H9 (cell line): ENCODE data around the gene PEAK3. TPM values are rescaled to one million over a fixed set of nuclear protein-coding genes. Genes with fewer than 3 reads are reported as not detected.

ENCODE experiments used
- DNase-seq: peaks from one replicate; pipeline ENCODE4 v3.0.0-alpha.2; 2017
- H2AFZ ChIP-seq: one replicate; pipeline ENCODE4 v1.6.1; 2013; ENCODE audit warnings: mild to moderate bottlenecking, low read length, control low read depth, moderate library complexity
- H2AK5ac ChIP-seq: 2 replicates; pipeline ENCODE4 v1.6.1; 2013; ENCODE audit warnings: low read length, control low read depth, mixed read lengths; ENCODE audit not compliant: insufficient read length
- H2BK120ac ChIP-seq: one replicate; pipeline ENCODE4 v1.6.1; 2013; ENCODE audit warnings: low read depth, mild to moderate bottlenecking, low read length, control low read depth, inconsistent platforms; ENCODE audit not compliant: poor library complexity, severe bottlenecking
- H2BK12ac ChIP-seq: 2 replicates; pipeline ENCODE4 v1.6.1; 2013; ENCODE audit warnings: low read length, control low read depth, mixed read lengths, low read depth; ENCODE audit not compliant: insufficient read length
- H2BK15ac ChIP-seq: 2 replicates; pipeline ENCODE4 v1.6.1; 2013; ENCODE audit warnings: low read depth, low read length, control low read depth
- H2BK20ac ChIP-seq: one replicate; pipeline ENCODE4 v1.6.1; 2013; ENCODE audit warnings: low read depth, mild to moderate bottlenecking, low read length, control low read depth, inconsistent platforms; ENCODE audit not compliant: poor library complexity, severe bottlenecking
- H2BK5ac ChIP-seq: 2 replicates; pipeline ENCODE4 v1.6.1; 2013; ENCODE audit warnings: low read length, control low read depth, mixed read lengths; ENCODE audit not compliant: insufficient read length
- H3K14ac ChIP-seq: 2 replicates; pipeline ENCODE4 v1.6.1; 2013; ENCODE audit warnings: low read length, control low read depth; ENCODE audit not compliant: insufficient read depth
- H3K18ac ChIP-seq: 2 replicates; pipeline ENCODE4 v1.6.1; 2013; ENCODE audit warnings: low read depth, mild to moderate bottlenecking, mixed read lengths, low read length, control low read depth; ENCODE audit not compliant: insufficient read length
- H3K23ac ChIP-seq: 2 replicates; pipeline ENCODE4 v1.6.1; 2013; ENCODE audit warnings: low read length, control low read depth, mixed read lengths, low read depth; ENCODE audit not compliant: insufficient read length
- H3K23me2 ChIP-seq: 2 replicates; pipeline ENCODE4 v1.6.1; 2013; ENCODE audit warnings: low read depth, mild to moderate bottlenecking, mixed read lengths, low read length, control low read depth; ENCODE audit not compliant: insufficient read length, poor library complexity, severe bottlenecking
- H3K27ac ChIP-seq: 2 replicates; pipeline ENCODE4 v1.5.1; 2013; ENCODE audit warnings: low read length, control low read depth, mixed read lengths, low read depth; ENCODE audit not compliant: insufficient read length
- H3K27me3 ChIP-seq: 2 replicates; pipeline ENCODE4 v1.6.1; 2013; ENCODE audit warnings: low read length, control low read depth, inconsistent platforms; ENCODE audit not compliant: insufficient read depth
- H3K4ac ChIP-seq: 2 replicates; pipeline ENCODE4 v1.6.1; 2013; ENCODE audit warnings: low read depth, mild to moderate bottlenecking, control low read depth, inconsistent platforms, low read length, moderate library complexity
- H3K4me1 ChIP-seq: 2 replicates; pipeline ENCODE4 v1.6.1; 2013; ENCODE audit warnings: low read length, control low read depth, inconsistent platforms; ENCODE audit not compliant: insufficient read depth
- H3K4me2 ChIP-seq: 2 replicates; pipeline ENCODE4 v1.6.1; 2013; ENCODE audit warnings: low read length, control low read depth, mixed read lengths; ENCODE audit not compliant: insufficient read length, insufficient read depth
- H3K56ac ChIP-seq: 2 replicates; pipeline ENCODE4 v1.6.1; 2013; ENCODE audit warnings: low read depth, mild to moderate bottlenecking, mixed read lengths, low read length, control low read depth; ENCODE audit not compliant: insufficient read length
- H3K79me1 ChIP-seq: 2 replicates; pipeline ENCODE4 v1.6.1; 2013; ENCODE audit warnings: low read depth, mild to moderate bottlenecking, moderate library complexity, low read length, control low read depth, inconsistent platforms; ENCODE audit not compliant: insufficient read depth, poor library complexity, severe bottlenecking
- H3K79me2 ChIP-seq: 2 replicates; pipeline ENCODE4 v1.6.1; 2013; ENCODE audit warnings: low read length, control low read depth, inconsistent platforms; ENCODE audit not compliant: insufficient read depth
- H3K9ac ChIP-seq: 2 replicates; pipeline ENCODE4 v1.6.1; 2013; ENCODE audit warnings: low read length, control low read depth, mixed read lengths; ENCODE audit not compliant: insufficient read length; ENCODE audit errors: extremely low read depth
- H3K9me3 ChIP-seq: one replicate; pipeline ENCODE4 v1.6.1; 2013; ENCODE audit warnings: low read depth, low read length, inconsistent platforms; ENCODE audit not compliant: control insufficient read depth
- H3T11ph ChIP-seq: one replicate; pipeline ENCODE4 v1.6.1; 2013; ENCODE audit warnings: mild to moderate bottlenecking, low read length, control low read depth, inconsistent platforms
- H4K20me1 ChIP-seq: one replicate; pipeline ENCODE4 v1.6.1; 2013; ENCODE audit not compliant: control insufficient read depth, insufficient read length, insufficient read depth
- H4K5ac ChIP-seq: 2 replicates; pipeline ENCODE4 v1.6.1; 2013; ENCODE audit warnings: low read depth, mild to moderate bottlenecking, mixed read lengths, low read length, control low read depth; ENCODE audit not compliant: insufficient read length
- H4K8ac ChIP-seq: replicated peaks from 2 replicates; pipeline ENCODE4 v1.6.1; 2013; ENCODE audit warnings: low read length, control low read depth, mixed read lengths, low read depth; ENCODE audit not compliant: insufficient read length
- H4K91ac ChIP-seq: 2 replicates; pipeline ENCODE4 v1.6.1; 2013; ENCODE audit warnings: low read depth, mild to moderate bottlenecking, moderate library complexity, mixed read lengths, low read length, control low read depth; ENCODE audit not compliant: insufficient read length
- H3K27ac Mint-ChIP-seq, 3 experiments: 2 replicates in 2 of 3; 3 replicates in 1 of 3; pipeline ENCODE4 v1.8.0; 2020 to 2021; ENCODE audit warnings: mixed read lengths in 3 of 3, mild to moderate bottlenecking in 1 of 3, moderate library complexity in 1 of 3
- H3K27me3 Mint-ChIP-seq: 2 replicates; pipeline ENCODE4 v1.8.0; 2021; ENCODE audit warnings: low read depth, mild to moderate bottlenecking, moderate library complexity, mixed read lengths
- H3K36me3 Mint-ChIP-seq, 3 experiments: 2 replicates in 2 of 3; 3 replicates in 1 of 3; pipeline ENCODE4 v1.8.0; 2020 to 2021; ENCODE audit warnings: low read depth in 3 of 3, mixed read lengths in 3 of 3; ENCODE audit not compliant: insufficient read depth in 1 of 3
- H3K4me1 Mint-ChIP-seq, 2 experiments: 2 replicates each; pipeline ENCODE4 v1.8.0; 2020; ENCODE audit warnings: mixed read lengths in 2 of 2
- H3K4me3 Mint-ChIP-seq, 2 experiments: 2 replicates in 1 of 2; 3 replicates in 1 of 2; pipeline ENCODE4 v1.8.0; 2020 to 2021; ENCODE audit warnings: mild to moderate bottlenecking in 2 of 2, mixed read lengths in 2 of 2, moderate library complexity in 1 of 2
- H3K9me3 Mint-ChIP-seq, 2 experiments: 2 replicates in 1 of 2; 3 replicates in 1 of 2; pipeline ENCODE4 v1.8.0; 2020; ENCODE audit warnings: mild to moderate bottlenecking in 2 of 2, mixed read lengths in 2 of 2, moderate library complexity in 1 of 2
- WGBS: extraction: QIAGEN DNeasy Blood & Tissue Kit; methylation state at CpG from one replicate; pipeline ENCODE4 v1.1.7; 2013; ENCODE audit warnings: missing lambda C conversion rate, low lambda C conversion rate, mixed read lengths; ENCODE audit not compliant: insufficient read length; ENCODE audit errors: extremely low coverage; 5-methylcytosine and 5-hydroxymethylcytosine counted together
- total RNA-seq: library from RNA; stranded (reverse); gene quantifications from 2 replicates; pipeline ENCODE4 v1.2.1, GENCODE V29; 2021
- TF ChIP-seq, protein P1 (sequence below): fragments of 200-600 bp; sonication (generic); conservative IDR thresholded peaks from 3 replicates; pipeline ENCODE4 v1.8.0; 2021; ENCODE audit warnings: antibody characterized with exemption, mild to moderate bottlenecking

The PEAK3 gene
- total RNA-seq, 1 experiment from 2014 or later, result not detected

DNA sequence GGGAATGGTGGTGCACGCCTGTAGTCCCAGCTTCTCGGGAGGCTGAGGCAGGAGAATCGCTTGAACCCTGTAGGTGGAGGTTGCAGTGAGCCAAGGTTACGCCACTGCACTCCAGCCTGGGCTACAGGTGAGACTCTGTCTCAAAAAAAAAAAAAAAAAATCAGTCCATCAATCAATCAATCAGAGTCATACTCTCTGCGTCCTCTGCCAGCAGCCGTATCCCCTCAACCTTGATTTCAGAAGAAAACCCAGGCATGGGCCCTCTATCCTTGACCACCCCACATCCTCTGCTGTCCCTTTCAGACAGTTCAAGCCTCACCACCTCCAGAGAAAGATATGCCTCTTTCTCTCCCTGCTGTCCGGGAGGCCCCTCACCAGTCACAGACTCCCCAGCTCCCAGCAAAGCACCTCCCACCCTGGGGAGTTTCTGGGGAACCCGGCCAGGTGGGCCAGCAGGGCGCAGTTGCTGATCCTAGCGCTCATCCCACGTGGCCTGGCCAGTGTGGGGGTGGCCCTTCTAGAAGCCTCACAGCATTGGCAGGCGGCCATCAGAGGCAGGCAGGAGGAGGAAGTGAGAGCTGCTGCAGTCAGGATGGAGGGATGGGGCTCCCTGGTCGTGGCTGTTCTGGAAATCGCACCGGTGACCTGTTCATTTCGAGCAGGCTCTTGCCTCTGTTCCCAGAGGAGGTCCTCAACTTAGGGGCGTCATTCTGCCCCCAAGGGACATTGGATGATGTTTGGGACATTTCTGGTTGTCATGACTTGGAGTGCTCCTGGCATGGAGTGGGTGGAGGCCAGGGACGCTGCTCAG lies 15.6 kb downstream of the PEAK3 start:
- Histone ChIP-seq H3T11ph (no peak overlapping the region), H3K23ac (no peak overlapping the region), H4K8ac (no peak overlapping the region), H3K9me3 (no peaks in the 10 kb centered on the region), H3K4me2 (no peak overlapping the region), H3K56ac (no peak overlapping the region), H2BK12ac (no peak overlapping the region), H3K4me1 (no peaks in the 10 kb centered on the region), H4K91ac (no peak overlapping the region), H2AK5ac (no peak overlapping the region), H2AFZ (no peak overlapping the region), H4K5ac (no peak overlapping the region), H2BK120ac (no peak overlapping the region), H3K4ac (no peak overlapping the region), H2BK20ac (no peak overlapping the region), H4K20me1 (no peaks in the 10 kb centered on the region), H3K27me3 (no peaks in the 10 kb centered on the region), H3K14ac (no peak overlapping the region), H3K18ac (no peak overlapping the region), H3K9ac (no peak overlapping the region), H2BK15ac (no peak overlapping the region), H3K79me1 (no peaks in the 10 kb centered on the region), H3K79me2 (peaks cover 18% of the 10 kb centered on the region; the same call in 1 of the 2 replicates), H3K23me2 (peaks cover 4% of the 10 kb centered on the region), H3K27ac (no peak overlapping the region), H2BK5ac (no peak overlapping the region)
- Mint-ChIP-seq H3K36me3 (peaks cover 2 to 11% (median 6%) of the 10 kb centered on the region in 3 experiments; a peak in 6 of 7 replicates), H3K4me1 (peaks cover 3 to 13% of the 10 kb centered on the region in 2 experiments), H3K4me3 (no peak overlapping the region; a peak in 1 of 5 replicates), H3K9me3 (no peaks in the 10 kb centered on the region; a peak in 2 of 5 replicates), H3K27ac (no peak overlapping the region; a peak in 2 of 7 replicates), H3K27me3 (peaks cover 8% of the 10 kb centered on the region)
- WGBS, result no CpG with 5 or more reads among the region's 18 CpGs
- TF ChIP-seq, protein P1, sequence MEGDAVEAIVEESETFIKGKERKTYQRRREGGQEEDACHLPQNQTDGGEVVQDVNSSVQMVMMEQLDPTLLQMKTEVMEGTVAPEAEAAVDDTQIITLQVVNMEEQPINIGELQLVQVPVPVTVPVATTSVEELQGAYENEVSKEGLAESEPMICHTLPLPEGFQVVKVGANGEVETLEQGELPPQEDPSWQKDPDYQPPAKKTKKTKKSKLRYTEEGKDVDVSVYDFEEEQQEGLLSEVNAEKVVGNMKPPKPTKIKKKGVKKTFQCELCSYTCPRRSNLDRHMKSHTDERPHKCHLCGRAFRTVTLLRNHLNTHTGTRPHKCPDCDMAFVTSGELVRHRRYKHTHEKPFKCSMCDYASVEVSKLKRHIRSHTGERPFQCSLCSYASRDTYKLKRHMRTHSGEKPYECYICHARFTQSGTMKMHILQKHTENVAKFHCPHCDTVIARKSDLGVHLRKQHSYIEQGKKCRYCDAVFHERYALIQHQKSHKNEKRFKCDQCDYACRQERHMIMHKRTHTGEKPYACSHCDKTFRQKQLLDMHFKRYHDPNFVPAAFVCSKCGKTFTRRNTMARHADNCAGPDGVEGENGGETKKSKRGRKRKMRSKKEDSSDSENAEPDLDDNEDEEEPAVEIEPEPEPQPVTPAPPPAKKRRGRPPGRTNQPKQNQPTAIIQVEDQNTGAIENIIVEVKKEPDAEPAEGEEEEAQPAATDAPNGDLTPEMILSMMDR, result no peak
- no peak for DNase-seq
